ACC112 (cell line): ENCODE data around the gene DMRTC1.
"Not testable (repeated sequence)": the region's sequence is repeated elsewhere in the genome, so short reads cannot be mapped to it uniquely, and the experiment has no call there.

Experiments
- H2AFZ ChIP-seq: fragments of 200-600 bp; sonication (generic); one replicate; pipeline ENCODE4 v1.6.0; 2017; ENCODE audit warnings: antibody characterized with exemption, low read length; ENCODE audit not compliant: unreplicated experiment
- H3K27ac ChIP-seq: fragments of 200-600 bp; sonication (generic); 2 replicates; pipeline ENCODE4 v1.5.1; 2014; ENCODE audit warnings: low read depth, mild to moderate bottlenecking, antibody characterized with exemption, low read length, moderate library complexity
- H3K27me3 ChIP-seq: fragments of 200-600 bp; sonication (generic); 2 replicates; pipeline ENCODE4 v1.6.1; 2014; ENCODE audit warnings: mild to moderate bottlenecking, antibody characterized with exemption, low read length, moderate library complexity, mixed read lengths; ENCODE audit not compliant: insufficient read depth
- H3K36me3 ChIP-seq: fragments of 200-600 bp; sonication (generic); 2 replicates; pipeline ENCODE4 v1.6.1; 2016; ENCODE audit warnings: mild to moderate bottlenecking, antibody characterized with exemption, low read length, moderate library complexity, mixed read lengths; ENCODE audit not compliant: insufficient read depth
- H3K4me1 ChIP-seq: fragments of 200-600 bp; sonication (generic); one replicate; pipeline ENCODE4 v1.6.1; 2016; ENCODE audit warnings: low read length, mixed read lengths; ENCODE audit not compliant: insufficient read depth, unreplicated experiment, control insufficient read depth
- H3K4me3 ChIP-seq: fragments of 200-600 bp; sonication (generic); 2 replicates; pipeline ENCODE4 v1.5.1; 2014; ENCODE audit warnings: mild to moderate bottlenecking, low read depth, low read length
- H3K79me2 ChIP-seq: fragments of 200-600 bp; sonication (generic); one replicate; pipeline ENCODE4 v1.6.0; 2016; ENCODE audit warnings: low read length; ENCODE audit not compliant: control insufficient read depth, unreplicated experiment, insufficient read depth

The DMRTC1 gene, protein sequence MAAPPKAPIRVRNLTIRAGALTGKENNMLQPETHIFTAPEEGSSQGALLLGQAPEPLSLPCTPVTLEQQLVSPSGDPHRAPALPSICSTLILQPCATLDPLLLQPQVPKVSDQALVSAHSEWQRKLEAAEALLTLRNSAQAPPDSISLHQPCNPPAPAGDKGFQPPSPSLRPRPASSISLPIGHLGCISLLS

DNA sequence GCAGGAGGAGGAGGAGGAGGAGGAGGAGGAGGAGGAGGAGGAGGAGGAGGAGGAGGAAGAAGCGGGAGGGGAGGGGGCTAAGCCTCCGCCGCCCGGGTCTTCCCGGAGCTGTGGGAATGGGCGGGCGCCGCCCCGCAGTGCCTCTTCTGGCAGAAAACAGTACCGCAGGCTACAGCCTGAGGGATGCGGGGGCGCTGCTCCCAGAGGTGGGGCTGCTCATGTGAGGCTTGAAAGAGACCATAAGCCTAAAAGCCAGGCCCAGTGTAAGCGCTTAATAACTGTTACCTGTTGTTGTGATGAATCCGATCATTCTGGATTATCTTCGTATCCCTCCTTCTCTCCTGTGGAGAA lies at the start of gene DMRTC1:
TSS of gene DMRTC1 (minus strand) at position 19 of the 351 bp plus-strand sequence. CDS start 68,143 bp downstream, outside the sequence.
- H3K4me3 ChIP-seq, H3K79me2 ChIP-seq, H3K4me1 ChIP-seq, H2AFZ ChIP-seq, H3K36me3 ChIP-seq, H3K27me3 ChIP-seq, H3K27ac ChIP-seq: not testable (repeated sequence)

DNA sequence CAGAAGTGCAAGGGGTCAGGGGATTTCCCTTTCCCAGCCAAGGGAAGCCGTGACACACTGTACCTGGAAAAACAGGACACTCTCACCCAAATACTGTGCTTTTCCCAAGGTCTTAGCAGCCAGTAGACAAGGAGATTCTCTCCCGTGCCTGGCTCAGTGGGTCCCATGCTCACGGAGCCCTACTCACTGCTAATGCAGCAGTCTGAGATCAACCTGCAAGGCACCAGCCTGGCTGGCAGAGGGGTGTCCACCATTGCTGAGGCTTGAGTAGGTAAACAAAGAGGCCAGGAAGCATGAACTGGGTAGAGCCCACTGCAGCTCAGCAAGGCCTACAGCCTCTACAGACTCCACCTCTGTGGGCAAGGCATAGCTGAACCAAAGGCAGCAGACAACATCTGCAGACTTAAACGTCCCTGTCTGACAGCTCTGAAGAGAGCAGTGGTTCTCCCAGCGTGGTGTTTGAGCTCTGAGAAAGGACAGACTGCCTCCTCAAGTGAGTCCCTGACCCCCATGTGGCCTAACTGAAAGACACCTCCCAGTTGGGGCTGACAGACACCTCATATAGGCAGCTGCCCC lies 37.3 kb upstream of the DMRTC1 start:
- H2AFZ ChIP-seq, H3K27me3 ChIP-seq, H3K4me1 ChIP-seq, H3K27ac ChIP-seq, H3K36me3 ChIP-seq, H3K79me2 ChIP-seq, H3K4me3 ChIP-seq: not testable (repeated sequence)

DNA sequence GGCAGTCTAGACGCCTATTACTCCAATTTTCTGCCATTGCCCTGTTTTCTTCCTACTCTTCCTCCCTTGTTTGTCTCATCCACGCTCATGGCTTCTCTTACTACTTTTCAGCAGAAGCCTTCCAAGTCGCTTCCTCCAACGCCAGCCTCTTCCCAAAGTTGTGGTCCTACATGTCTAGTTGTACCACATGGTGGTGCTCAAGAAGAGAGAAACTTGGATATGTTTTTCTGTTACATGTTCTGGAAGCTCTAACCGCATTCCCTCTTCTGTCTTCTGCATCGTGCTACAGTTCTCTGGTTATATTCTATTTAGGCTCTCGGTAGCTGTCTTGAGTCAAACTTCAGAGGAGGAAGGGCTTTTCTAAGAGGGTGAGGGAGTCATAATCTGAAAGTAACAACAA lies 31.2 kb upstream of the DMRTC1 start:
- not testable (repeated sequence) for H2AFZ ChIP-seq, H3K36me3 ChIP-seq, H3K27ac ChIP-seq, H3K4me3 ChIP-seq, H3K4me1 ChIP-seq, H3K79me2 ChIP-seq, H3K27me3 ChIP-seq

DNA sequence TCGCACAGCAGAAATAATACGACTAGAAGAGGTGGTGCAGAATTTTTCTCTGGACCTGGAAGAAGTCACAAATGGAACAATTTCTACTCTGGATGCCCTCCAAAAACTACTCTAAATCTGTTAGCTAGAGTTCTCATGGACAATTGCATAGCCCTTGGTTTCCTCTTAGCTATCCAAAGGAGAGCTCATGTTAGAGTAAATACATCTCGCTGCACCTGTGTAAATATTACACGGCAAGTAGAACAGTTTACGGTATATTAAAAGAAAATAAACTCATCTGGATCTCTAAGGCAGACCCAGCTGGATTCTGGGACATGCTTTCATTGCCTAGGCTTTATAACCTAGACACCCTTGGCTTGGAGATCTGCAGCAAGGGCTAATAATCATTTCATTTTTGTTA lies 28.2 kb upstream of the DMRTC1 start:
- not testable (repeated sequence) for H3K27ac ChIP-seq, H2AFZ ChIP-seq, H3K4me1 ChIP-seq, H3K27me3 ChIP-seq, H3K79me2 ChIP-seq, H3K4me3 ChIP-seq, H3K36me3 ChIP-seq

DNA sequence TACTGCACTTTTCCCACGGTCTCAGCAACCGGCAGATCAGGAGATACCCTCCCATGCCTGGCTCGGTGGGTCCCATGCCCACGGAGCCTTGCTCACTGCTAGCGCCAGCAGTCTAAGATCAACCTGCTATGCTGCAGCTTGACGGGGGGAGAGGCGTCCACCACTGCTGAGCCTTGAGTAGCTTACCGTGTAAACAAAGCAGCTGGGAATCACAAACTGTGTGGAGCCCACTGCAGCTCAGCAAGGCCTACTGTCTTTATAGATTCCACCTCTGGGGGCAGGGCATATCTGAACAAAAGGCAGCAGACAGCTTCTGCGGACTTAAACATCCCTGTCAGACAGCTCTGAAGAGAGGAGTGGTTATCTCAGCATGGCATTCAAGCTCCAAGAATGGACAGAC lies 16.3 kb upstream of the DMRTC1 start:
- H3K79me2 ChIP-seq, H3K4me3 ChIP-seq, H3K27ac ChIP-seq, H2AFZ ChIP-seq, H3K36me3 ChIP-seq, H3K4me1 ChIP-seq, H3K27me3 ChIP-seq: not testable (repeated sequence)

DNA sequence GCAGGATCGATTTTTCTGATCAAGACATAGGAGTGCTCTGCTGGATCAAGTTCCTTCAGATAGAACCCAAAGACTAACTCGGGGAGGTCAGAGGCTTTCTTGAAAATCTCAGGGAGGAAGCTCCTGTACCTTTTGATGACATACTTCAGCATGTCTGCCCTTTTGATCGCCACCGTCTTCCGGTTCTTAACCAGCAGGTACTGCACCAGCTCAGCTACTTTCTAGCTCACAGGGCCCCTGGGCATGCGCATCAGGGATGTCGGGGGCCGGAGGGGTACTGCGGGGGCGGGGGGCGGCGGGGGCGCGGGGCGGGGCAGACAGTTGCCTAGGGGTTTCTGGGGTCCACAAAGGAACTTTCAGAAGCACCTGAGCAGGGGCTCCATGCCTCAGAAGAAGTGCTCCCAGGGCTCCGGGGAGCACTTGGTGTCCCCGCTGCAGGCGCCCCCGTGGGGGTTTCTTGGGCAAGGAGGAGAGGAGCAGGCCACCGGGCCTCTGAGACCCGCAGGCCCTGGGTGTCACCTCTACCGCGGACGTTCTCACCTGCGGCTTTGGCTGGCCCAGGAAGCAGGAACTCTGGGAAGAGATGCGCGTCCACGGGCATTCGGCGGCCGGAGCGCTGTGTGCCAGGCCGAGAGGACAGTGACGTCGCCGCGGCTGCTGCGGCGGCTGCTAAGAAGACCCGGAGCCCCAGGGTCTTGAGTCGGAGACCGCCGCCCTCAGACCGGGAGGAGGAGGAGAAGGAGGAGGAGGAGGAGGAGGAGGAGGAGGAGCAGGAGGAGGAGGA lies 410 bp downstream of the DMRTC1 start:
- H3K36me3 ChIP-seq, H3K27ac ChIP-seq, H3K27me3 ChIP-seq, H3K79me2 ChIP-seq, H3K4me3 ChIP-seq, H2AFZ ChIP-seq, H3K4me1 ChIP-seq: not testable (repeated sequence)

DNA sequence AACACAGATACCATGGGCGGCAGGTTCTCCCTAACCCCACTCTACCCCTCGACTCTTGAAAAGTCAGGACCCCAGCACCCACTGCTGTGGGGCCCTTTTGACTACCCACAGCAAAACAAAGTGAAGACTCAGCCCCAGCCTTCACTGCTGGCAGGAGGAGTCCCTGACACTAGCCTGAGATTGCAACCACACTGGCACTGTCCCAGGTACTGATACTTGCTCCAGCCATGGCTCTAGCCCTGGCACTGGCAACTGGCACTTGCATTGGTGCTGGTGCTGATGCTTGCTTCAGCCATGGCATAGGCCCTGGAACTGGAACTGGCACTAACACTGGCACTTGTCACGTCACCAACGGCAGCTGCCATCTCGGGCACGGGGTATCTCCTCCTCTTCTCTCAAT lies 1.4 kb downstream of the DMRTC1 start:
- not testable (repeated sequence) for H3K79me2 ChIP-seq, H3K4me3 ChIP-seq, H2AFZ ChIP-seq, H3K36me3 ChIP-seq, H3K4me1 ChIP-seq, H3K27ac ChIP-seq, H3K27me3 ChIP-seq

DNA sequence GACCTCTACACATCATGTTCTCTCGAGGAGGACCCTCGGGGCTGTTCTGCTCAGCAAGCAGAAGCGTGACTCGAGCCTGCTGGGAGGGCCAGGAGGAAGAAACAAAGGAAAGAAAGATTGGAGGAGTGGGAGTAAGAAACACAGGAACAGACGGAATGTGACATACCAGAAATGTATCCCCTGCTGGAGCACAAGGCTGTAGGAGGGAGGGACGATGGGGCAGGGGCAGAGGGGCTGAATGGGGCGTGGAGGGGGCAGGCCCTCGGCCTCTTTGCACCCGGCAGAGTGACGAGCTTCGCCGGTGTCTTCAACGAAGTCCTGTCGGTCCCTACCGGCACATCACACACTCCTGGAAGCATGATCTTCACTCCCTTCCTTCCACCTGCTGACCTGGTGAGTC lies 5.7 kb downstream of the DMRTC1 start, which contains the start of gene FAM236A:
TSS of gene FAM236A (plus strand) at position 301 of the 400 bp plus-strand sequence. CDS start at position 358, 57 bp downstream.
- not testable (repeated sequence) for H2AFZ ChIP-seq, H3K4me3 ChIP-seq, H3K36me3 ChIP-seq, H3K79me2 ChIP-seq, H3K4me1 ChIP-seq, H3K27me3 ChIP-seq, H3K27ac ChIP-seq

DNA sequence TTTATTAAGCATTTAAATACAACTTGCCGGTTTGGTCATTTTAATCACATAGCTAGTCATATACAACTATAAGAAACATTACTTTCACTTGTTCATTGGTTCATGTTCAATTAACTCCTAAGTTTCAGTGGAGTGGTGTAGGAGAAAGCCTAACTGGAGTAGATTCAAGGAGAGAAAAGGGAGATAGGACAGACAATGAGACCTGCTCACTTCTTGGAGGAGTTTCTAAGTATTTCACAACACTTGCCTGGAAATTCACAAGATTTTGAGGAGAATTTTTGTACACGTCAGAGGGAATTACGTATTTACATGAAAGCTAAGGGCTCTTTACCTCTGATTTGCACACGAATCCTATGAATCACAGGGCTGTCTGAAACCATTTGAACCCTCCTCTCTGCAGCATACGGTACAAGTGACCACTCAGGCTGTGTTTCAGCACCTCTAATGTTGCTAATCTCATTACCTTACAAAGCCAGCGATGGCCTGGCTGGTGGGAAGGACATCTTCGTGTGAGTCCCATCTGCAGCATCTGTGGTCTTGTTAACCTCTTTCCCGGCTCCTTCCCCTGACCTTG lies 6.7 kb downstream of the DMRTC1 start:
- H3K4me3 ChIP-seq, H3K79me2 ChIP-seq, H2AFZ ChIP-seq, H3K36me3 ChIP-seq, H3K27me3 ChIP-seq, H3K4me1 ChIP-seq, H3K27ac ChIP-seq: not testable (repeated sequence)

DNA sequence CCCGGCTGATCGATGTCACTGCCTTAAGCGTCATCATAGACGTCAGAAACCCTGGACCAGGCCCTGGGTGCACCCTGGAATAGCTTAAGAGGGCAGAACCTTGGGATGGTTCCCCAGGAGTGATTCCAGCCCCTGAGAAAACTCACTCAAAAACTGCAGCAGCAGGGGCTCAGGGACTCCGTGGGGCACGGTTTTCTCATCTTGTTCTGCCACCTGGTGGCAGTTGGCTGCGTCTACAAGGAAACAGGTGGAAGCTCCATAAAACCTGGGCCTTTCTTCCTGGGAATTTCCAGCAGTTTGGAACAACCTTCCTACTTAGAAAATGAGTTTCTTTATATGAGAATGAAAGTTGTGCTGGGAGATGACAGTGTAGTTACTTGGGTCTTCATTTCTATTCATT lies 7.2 kb downstream of the DMRTC1 start:
- H3K27ac ChIP-seq, H2AFZ ChIP-seq, H3K36me3 ChIP-seq, H3K79me2 ChIP-seq, H3K4me1 ChIP-seq, H3K27me3 ChIP-seq, H3K4me3 ChIP-seq: not testable (repeated sequence)

DNA sequence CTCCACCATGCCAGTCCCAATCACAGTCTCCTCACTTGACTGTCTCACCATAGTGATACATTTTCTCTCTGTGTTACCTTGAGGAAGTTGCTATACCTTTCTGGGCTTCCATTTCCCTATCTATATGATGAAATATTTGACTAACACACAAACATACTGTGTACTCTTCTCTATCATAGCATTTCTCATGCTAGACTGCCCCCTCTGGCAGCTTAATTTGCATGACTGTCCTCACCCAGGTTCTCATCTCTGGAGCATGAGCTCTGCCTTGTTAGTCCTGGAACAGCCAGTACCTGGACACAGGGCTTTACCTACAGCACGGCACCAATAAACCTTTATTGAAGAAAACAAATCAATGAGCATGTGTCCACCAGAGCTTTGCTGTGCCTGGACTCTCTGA lies 11.4 kb downstream of the DMRTC1 start:
- H3K4me1 ChIP-seq, H3K79me2 ChIP-seq, H3K27ac ChIP-seq, H3K4me3 ChIP-seq, H3K27me3 ChIP-seq, H2AFZ ChIP-seq, H3K36me3 ChIP-seq: not testable (repeated sequence)
